GM19043 (cell line): ENCODE results near the gene TMEM266.
"Not testable (repeated sequence)": the region's sequence is repeated elsewhere in the genome, so short reads cannot be mapped to it uniquely, and the experiment has no call there.

ENCODE experiments used
- ATAC-seq: cut with Tn5 transposase; IDR thresholded peaks from one replicate; pipeline ENCODE4 v1.9.1; 2021; ENCODE audit warnings: low read depth; ENCODE audit not compliant: unreplicated experiment

TMEM266 gene

DNA sequence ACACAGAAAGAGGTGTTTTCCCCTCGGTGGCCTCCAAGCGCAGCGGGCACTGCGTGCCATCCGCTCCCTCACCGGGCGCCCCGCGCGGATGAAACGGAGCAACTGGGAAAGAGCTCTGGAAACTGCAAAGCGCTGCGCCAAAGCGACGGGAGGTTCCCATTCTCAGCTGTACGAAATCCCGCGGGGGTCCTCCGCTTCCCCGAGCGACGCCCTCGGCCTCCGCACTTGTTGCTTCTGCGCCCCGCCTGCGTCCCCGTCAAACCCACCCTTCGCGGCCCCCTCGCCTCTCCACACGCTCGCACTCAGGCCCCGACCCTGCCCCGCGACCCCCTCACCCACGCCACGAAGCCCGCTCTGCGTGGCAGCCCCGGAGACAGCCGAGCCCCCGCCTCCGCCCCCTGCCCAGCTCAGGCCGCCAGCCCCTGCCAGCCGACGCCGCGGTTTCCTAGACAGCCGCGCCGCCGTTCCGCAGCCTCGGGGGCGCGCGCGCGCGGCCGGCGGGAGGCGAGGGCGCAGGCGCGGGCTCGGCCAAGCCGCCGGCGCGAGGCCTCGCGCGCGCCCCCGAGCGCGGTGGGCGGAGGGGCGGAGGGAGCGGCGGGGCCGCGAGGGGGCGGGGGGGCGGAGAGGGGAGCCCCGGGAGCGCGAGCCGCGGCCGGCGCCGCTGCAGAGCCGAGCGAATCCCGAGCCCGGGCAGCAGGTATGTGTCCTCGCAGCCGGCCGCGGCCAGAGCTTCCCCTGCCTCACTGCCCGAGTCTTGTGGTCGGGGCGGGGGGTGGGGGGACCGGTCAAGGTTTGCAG, at the start of gene TMEM266:
TMEM266 (plus strand) TSS at position 666 of the 798 bp plus-strand sequence. CDS start 74,279 bp downstream, outside the sequence.
- no peak for ATAC-seq

DNA sequence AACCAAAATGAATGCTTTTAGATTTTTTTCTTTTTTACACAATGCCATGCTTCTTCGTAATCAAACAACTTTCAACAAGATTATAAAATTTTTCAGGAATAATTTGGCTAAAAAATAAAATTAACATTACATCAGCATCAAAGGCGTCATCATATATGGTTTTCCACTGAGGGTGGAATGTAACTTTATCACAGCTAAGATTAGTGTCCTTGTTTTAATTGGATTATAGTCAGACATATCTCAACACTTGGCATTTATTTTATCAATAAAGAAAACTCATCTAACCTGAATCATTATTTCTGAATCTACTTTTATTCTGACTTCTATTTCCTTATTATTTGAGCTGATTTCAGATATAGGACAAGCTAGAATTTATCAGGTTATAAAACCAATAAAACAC, 49.2 kb upstream of the TMEM266 start:
- ATAC-seq = no peak

DNA sequence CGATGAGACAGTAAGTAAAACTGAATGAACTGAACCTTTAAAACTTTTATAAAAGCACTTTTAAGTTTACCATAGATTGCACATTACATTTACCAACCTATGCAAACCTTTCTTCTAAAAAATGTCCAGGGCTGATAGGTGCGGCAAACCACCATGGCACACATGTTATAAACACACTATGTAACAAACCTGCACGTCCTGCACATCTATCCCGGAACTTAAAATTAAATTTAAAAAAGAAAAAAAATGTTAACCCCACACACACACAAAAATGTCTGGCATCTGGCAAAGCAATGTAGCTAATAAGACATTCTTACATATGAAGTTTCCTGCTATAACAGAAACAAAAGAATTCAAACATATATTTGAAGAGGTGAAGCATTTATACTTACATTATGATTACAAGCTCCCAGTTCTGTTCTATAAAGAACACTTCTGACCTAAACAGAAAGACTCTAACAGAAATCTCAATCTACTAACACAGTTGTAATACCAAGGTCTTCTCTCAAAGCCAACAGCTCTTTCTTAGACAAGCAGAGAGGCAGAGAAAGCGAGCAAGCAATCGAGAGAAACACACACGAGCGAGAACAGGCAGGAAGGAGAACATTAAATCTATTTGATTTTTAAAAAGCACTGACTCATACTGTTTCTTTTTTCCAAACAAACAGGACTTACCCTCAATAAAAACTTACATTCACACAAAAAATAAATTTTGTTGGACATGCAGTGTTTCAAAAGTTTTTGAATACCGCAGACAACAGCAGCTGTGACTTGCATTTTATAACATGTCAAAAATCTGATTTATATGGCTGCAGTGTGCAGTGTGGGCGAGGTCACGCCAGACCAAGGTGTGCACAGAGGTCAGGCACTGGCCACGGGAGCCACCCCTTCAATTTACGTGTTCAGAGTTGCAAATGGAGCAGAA, 47.9 kb upstream of the TMEM266 start, which contains the start of gene NRG4:
NRG4 (minus strand) TSS at position 798 of the 925 bp plus-strand sequence. CDS start 1,194 bp downstream, outside the sequence.
- ATAC-seq = no peak

- ATAC-seq = not testable (repeated sequence)
These were observed 46.3 kb upstream of the TMEM266 start for GRCh38 chr15:76013470-76013869.

DNA sequence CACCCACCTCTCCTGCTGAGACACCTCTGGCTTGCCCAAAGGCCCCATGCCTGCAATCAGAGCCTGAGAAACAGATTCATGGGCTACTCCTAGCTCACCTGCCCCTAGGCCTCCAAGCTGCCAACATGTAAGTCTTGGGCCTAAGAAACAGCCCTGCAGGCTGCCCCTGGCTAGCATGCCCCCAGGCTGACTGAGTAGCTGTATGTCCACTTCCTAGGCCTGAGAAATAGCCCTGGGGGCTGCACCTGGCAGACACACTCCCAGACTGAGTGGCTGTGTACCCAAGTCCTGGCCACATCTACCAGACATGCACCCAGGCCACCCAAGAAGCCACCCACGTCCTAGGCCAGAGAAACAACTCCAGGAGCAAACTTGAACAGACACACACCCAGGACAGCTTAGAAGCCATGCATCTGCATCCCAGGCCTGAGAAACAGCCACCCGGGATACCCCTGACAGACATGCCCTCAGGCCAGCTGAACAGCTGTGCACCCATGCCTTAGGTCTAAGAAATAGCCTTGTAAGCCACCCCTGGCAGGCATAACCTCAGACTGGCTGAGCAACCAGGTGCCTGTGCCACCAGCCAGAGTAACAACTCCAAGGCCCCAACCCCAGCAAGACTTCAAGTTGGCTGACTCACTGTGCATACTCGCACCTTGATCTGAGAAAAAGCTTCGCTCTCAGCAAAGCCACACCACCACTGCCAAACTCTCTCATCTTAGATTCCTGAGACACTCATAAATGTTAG, 35.6 kb upstream of the TMEM266 start:
- ATAC-seq = no peak

DNA sequence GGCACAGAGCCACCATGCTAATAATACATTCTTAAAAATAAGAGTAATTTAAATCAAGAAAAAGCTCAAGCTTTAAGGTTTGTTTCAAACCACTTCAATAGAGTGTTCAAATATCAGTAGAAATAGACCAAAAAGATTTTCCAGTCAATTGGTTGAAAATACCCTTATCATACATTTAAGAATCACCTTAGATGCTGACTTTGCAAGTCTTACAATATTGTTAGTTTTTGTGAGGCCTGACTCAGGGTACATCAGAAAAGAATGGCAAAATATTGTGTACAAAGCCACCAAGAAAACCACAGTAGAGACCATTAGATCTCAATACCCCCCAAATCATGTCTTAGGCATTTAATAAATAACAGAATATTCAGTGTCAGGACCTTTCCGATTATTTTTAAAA, 27.7 kb upstream of the TMEM266 start:
- ATAC-seq = no peak

DNA sequence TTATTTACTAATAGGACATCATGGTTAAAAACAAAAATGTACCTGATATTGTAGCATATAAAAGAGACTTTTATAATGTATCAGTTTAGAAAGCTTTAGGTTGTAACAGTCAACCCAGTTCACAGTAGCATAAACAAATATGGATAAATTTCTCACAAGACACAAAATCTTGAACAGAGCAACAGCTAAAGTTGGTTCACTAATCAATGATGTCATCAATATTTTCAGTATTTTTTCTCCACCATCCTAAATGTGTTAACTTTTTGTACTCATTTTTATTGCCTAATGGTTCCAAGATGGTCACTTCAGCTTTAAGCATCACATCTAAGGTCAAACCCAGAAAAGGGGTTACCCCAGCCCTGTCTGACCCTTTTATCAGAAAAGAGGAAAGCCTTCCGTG, 26.3 kb upstream of the TMEM266 start:
- ATAC-seq = no peak

DNA sequence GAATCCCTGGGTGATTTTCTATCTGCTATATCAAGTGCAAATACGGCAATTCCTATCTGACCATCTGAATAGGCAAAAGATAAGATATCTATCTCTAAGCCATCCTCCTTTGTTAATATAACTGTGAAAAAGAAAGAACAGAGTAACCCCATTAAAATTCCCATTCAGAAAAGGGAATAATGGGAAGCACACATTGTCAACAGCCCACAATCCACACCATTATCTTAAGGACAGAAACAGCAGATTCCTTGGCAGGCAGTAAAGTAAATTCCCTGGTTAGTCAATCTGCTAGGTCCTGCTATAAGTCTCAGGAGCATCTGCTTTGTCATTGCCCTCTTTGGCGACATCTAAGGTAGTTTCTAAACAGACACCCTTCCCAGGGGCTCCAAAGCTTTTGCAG, 25.7 kb upstream of the TMEM266 start:
- no peak for ATAC-seq

- ATAC-seq = no peak
These were observed 24.2 kb upstream of the TMEM266 start for GRCh38 chr15:76035593-76035992.

- no peak for ATAC-seq
These were observed 21.3 kb upstream of the TMEM266 start for GRCh38 chr15:76038512-76038911.

- not testable (repeated sequence) for ATAC-seq
These were observed 5.6 kb upstream of the TMEM266 start for GRCh38 chr15:76054201-76054600.

DNA sequence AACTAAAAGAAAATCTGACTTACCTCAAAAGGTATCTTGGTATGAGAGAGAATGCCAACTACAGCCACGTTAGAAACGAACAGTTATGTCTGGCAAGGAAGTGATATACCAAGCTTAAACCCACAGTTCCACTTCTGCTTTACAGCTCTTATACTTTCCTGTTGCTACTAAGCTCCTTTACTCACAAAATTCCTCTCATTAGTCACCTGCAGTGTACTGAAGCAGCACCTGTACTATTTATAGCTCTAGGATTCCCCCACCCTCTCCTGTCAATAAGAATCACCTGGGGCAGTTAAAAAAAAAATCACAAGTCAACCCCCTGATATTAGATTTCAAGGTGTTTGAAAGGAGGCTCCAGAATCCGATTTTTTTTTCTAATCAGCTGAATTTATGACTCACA, 2.9 kb upstream of the TMEM266 start:
- peak; percentile 55 for ATAC-seq

GRCh38 chr15:76057332-76058000, 2.3 kb upstream of the TMEM266 start:
- peak; percentile 27 for ATAC-seq

GRCh38 chr15:76058714-76059319, 968 bp upstream of the TMEM266 start:
- no peak for ATAC-seq

GRCh38 chr15:76060118-76060989, 569 bp downstream of the TMEM266 start:
- no peak for ATAC-seq

DNA sequence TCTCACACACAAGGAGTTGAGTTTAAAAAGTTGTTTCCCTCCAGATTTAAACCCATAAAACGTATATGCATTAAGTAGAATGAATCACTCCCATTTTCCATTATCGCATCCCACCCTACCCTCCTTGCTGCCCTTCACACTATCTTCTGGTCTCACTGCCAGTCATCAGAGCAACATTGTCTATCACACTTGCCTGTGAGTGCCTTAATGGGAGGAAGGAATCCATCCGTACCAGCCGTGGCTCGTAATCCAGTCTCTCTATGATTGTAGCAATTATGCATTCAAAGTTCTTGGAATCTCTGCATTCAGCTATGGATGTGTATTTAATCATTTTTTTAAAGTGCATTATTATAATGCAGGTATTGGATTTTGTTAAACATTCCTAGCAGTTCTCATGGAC, 1.9 kb downstream of the TMEM266 start:
- ATAC-seq = no peak

GRCh38 chr15:76062286-76062685, 2.5 kb downstream of the TMEM266 start:
- no peak for ATAC-seq

DNA sequence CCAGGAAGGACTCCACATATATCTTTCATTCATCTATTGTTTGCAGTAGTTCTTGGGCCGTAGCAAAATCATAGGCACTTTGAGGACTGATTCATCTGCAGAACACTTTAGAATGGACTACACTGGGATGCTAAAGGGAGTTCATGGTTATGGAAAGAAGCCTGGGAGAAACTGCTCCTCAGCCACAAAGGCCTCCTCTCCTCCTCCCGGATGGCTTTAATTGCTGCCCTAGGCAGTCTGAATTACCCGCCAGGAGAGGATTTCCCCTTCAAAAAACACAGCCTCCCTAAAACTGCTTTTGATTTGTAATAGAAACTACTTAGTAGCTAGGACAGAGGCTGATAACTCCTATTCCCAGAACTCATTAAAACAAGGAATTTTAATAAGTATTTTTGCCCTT, 4.6 kb downstream of the TMEM266 start:
- ATAC-seq = no peak

- ATAC-seq = no peak
These were observed 5.5 kb downstream of the TMEM266 start for GRCh38 chr15:76065245-76065644.
